Lung (tissue), 12 donors: ENCODE results near the gene BCAR1. TPM values are rescaled to one million over a fixed set of nuclear protein-coding genes. Genes with fewer than 3 reads are reported as not detected.
A peak's percentile ranks its signal among the peaks of the same experiment; 100 is the strongest.

ENCODE experiments used
- ATAC-seq: fragments of 200-7000 bp; cut with Tn5 transposase; one replicate; pipeline ENCODE4 v1.9.1; 2020; ENCODE audit warnings: moderate number of reproducible peaks; ENCODE audit not compliant: insufficient read depth, low FRiP score
- DNase-seq, 3 donors: peaks; one replicate each; pipeline ENCODE4 v3.0.0-alpha.2; 2013 to 2017
- H3K27ac ChIP-seq, 2 donors: one replicate each; pipeline ENCODE4 v1.5.1; 2013; ENCODE audit warnings: mild to moderate bottlenecking in 2 of 2, moderate library complexity in 2 of 2, control low read depth in 1 of 2, inconsistent platforms in 1 of 2, low read depth in 1 of 2, low read length in 1 of 2
- H3K27me3 ChIP-seq, 3 donors: one replicate each; pipeline ENCODE4 v1.5.1; 2013; ENCODE audit warnings: low read length in 2 of 3; ENCODE audit not compliant: control insufficient read depth in 3 of 3, insufficient read depth in 3 of 3
- H3K36me3 ChIP-seq, 4 donors: one replicate each; pipeline ENCODE4 v1.5.1; 2013; ENCODE audit warnings: low read length in 4 of 4, mild to moderate bottlenecking in 1 of 4, moderate library complexity in 1 of 4; ENCODE audit not compliant: control insufficient read depth in 4 of 4, insufficient read depth in 4 of 4
- H3K4me1 ChIP-seq, 5 donors: one replicate each; pipeline ENCODE4 v1.5.1; 2013; ENCODE audit warnings: low read length in 5 of 5, mild to moderate bottlenecking in 2 of 5, moderate library complexity in 1 of 5; ENCODE audit not compliant: control insufficient read depth in 5 of 5, insufficient read depth in 5 of 5
- H3K4me3 ChIP-seq: one replicate; pipeline ENCODE4 v1.5.1; 2013; ENCODE audit warnings: mild to moderate bottlenecking, control low read depth, moderate library complexity
- H3K9ac ChIP-seq, 2 donors: one replicate each; pipeline ENCODE4 v1.5.1; 2013; ENCODE audit warnings: low read length in 2 of 2, control low read depth in 1 of 2; ENCODE audit not compliant: insufficient read depth in 1 of 2
- H3K9me3 ChIP-seq, 4 donors: one replicate each; pipeline ENCODE4 v1.5.1; 2013; ENCODE audit warnings: low read length in 3 of 4, mild to moderate bottlenecking in 1 of 4, moderate library complexity in 1 of 4; ENCODE audit not compliant: control insufficient read depth in 4 of 4, insufficient read depth in 3 of 4
- CTCF ChIP-seq: IDR thresholded peaks from 2 replicates; pipeline ENCODE4 v1.5.1; 2012; ENCODE audit warnings: mild to moderate bottlenecking; ENCODE audit errors: control extremely low read depth, extremely low read depth
- WGBS, 2 donors: extraction: QIAGEN DNeasy Blood & Tissue Kit; methylation state at CpG; one replicate each; pipeline ENCODE4 v1.1.7; 2013; 5-methylcytosine and 5-hydroxymethylcytosine counted together
- polyA plus RNA-seq, 2 donors: library from polyadenylated mRNA; stranded (reverse); fragments of 200-250 nt; gene quantifications; one replicate each; pipeline ENCODE4 v1.2.1, GENCODE V29; 2013
- total RNA-seq, 2 donors: library from RNA; depleted of rRNA in 1 of 2; stranded (reverse); fragments of >200 nt in 1 of 2; gene quantifications; one replicate each; pipeline ENCODE4 v1.2.1, GENCODE V29; 2014 to 2021
- donor health status: control.
- donor health status: control.
- donor health status: Bipolar disorder and iron deficiency.
- donor health status: healthy.
- donor health status: DM: yes; HTN: yes; CAD: no.

Gene BCAR1
- total and polyA plus RNA-seq, 4 donors, result 37.5 to 70.7 (median 49.9) TPM

- 1% methylated on average over 45 to 59 of the region's 59 CpGs for WGBS, 2 donors
- Histone ChIP-seq H3K9ac (no peak overlapping the region), H3K4me1 (peaks cover 24 to 72% (median 63%) of the 10 kb centered on the region in 5 donors), H3K36me3 (no peaks in the 10 kb centered on the region), H3K27me3 (no peaks in the 10 kb centered on the region), H3K27ac (peak overlapping the region; percentile 82 to 97), H3K9me3 (peaks cover 0 to 1% (median 0%) of the 10 kb centered on the region in 4 donors), H3K4me3 (peak overlapping the region; percentile 72)
- no peak for TF ChIP-seq CTCF
- peak; percentile 44 to 57 (median 55) for DNase-seq
- ATAC-seq, result peak; percentile 20
Measured at GRCh38 chr16:75250809-75251279, 580 bp downstream of the BCAR1 start.

- 3 to 5% methylated on average over 29 of the region's 29 CpGs for WGBS, 2 donors
- H3K9me3 ChIP-seq, result peaks cover 0 to 1% (median 0%) of the 10 kb centered on the region in 4 donors
- peak overlapping the region; percentile 82 to 97 for H3K27ac ChIP-seq
- no peaks in the 10 kb centered on the region for H3K27me3 ChIP-seq
- DNase-seq (no peak), ATAC-seq (no peak)
- no peak for TF ChIP-seq CTCF
- peak overlapping the region; percentile 72 for H3K4me3 ChIP-seq
- H3K9ac ChIP-seq, result peak overlapping the region in 1 of 2 donors; percentile 55
- H3K4me1 ChIP-seq, result peaks cover 24 to 75% (median 68%) of the 10 kb centered on the region in 5 donors
- H3K36me3 ChIP-seq, result no peaks in the 10 kb centered on the region
Measured at GRCh38 chr16:75250089-75250808, 1.2 kb downstream of the BCAR1 start.

- no peak for ATAC-seq
- Histone ChIP-seq H3K4me1 (peaks cover 23 to 72% (median 69%) of the 10 kb centered on the region in 5 donors), H3K9ac (no peak overlapping the region), H3K9me3 (peaks cover 0 to 1% (median 0%) of the 10 kb centered on the region in 4 donors), H3K27ac (peak overlapping the region; percentile 82 to 97), H3K4me3 (no peak overlapping the region), H3K36me3 (no peaks in the 10 kb centered on the region), H3K27me3 (no peaks in the 10 kb centered on the region)
- 69 to 79% methylated on average over 5 of the region's 5 CpGs for WGBS, 2 donors
- no peak for TF ChIP-seq CTCF
- no peak for DNase-seq
Measured at GRCh38 chr16:75249441-75249840, 2.0 kb downstream of the BCAR1 start.
